WTC11 (cell line): Measurements from ENCODE around the gene JAKMIP1. TPM values are rescaled to one million over a fixed set of nuclear protein-coding genes. Genes with fewer than 3 reads are reported as not detected.

Experiments
- ATAC-seq: fragments of 200-7000 bp; cut with Tn5 transposase; 2 replicates; pipeline ENCODE4 v1.10.0; 2021; ENCODE audit warnings: mild to moderate bottlenecking, moderate library complexity
- Bru-seq: library from RNA; stranded (reverse); fragments of 400-500 nt; gene quantifications from one replicate; lab custom pipeline; 2021; lab: Mats Ljungman, UMichigan
- CTCF ChIA-PET: fragments of 300-600 bp; sonication (Branson Sonifier 250); formaldehyde crosslinking; loops from one replicate; lab custom pipeline; 2021; ENCODE audit warnings: antibody characterized with exemption; lab: Charles Lee
- POLR2A ChIA-PET: fragments of 350-600 bp; sonication (Branson Sonifier 250); formaldehyde crosslinking; loops from one replicate; lab custom pipeline; 2021; ENCODE audit warnings: antibody characterized with exemption; lab: Charles Lee
- DNase-seq: peaks from one replicate; pipeline ENCODE4 v3.0.0; 2021; ENCODE audit warnings: low spot score
- H3K27ac Mint-ChIP-seq: 2 replicates; pipeline ENCODE4 v1.8.0; 2021; ENCODE audit warnings: mixed read lengths
- H3K27me3 Mint-ChIP-seq: 2 replicates; pipeline ENCODE4 v1.8.0; 2021; ENCODE audit warnings: low read depth, mild to moderate bottlenecking, moderate library complexity, mixed read lengths
- H3K36me3 Mint-ChIP-seq: 2 replicates; pipeline ENCODE4 v1.8.0; 2021; ENCODE audit warnings: mixed read lengths
- H3K4me1 Mint-ChIP-seq: 2 replicates; pipeline ENCODE4 v1.8.0; 2022; ENCODE audit warnings: mixed read lengths
- H3K4me3 Mint-ChIP-seq: 2 replicates; pipeline ENCODE4 v1.8.0; 2021; ENCODE audit warnings: mild to moderate bottlenecking, moderate library complexity, mixed read lengths
- H3K9me3 Mint-ChIP-seq: 2 replicates; pipeline ENCODE4 v1.8.0; 2021; ENCODE audit warnings: mixed read lengths
- CBFB ChIP-seq: sonication (generic); formaldehyde crosslinking; IDR thresholded peaks from 2 replicates; pipeline ENCODE4 v1.8.1; 2022; ENCODE audit warnings: mild to moderate bottlenecking, low read depth, missing genetic modification reagents
- CREB1 ChIP-seq: sonication (generic); formaldehyde crosslinking; IDR thresholded peaks from 2 replicates; pipeline ENCODE4 v1.8.0; 2023; ENCODE audit warnings: mild to moderate bottlenecking, missing genetic modification reagents
- CREM ChIP-seq: sonication (generic); formaldehyde crosslinking; IDR thresholded peaks from 2 replicates; pipeline ENCODE4 v1.8.1; 2022; ENCODE audit warnings: mild to moderate bottlenecking, missing genetic modification reagents, moderate library complexity
- ELF4 ChIP-seq: sonication (generic); formaldehyde crosslinking; IDR thresholded peaks from 2 replicates; pipeline ENCODE4 v1.8.1; 2022; ENCODE audit warnings: low read depth, mild to moderate bottlenecking, moderate library complexity, missing genetic modification reagents
- FOXK1 ChIP-seq: sonication (generic); formaldehyde crosslinking; IDR thresholded peaks from 2 replicates; pipeline ENCODE4 v1.8.0; 2022; ENCODE audit warnings: mild to moderate bottlenecking, moderate library complexity, missing genetic modification reagents
- NFYB ChIP-seq: sonication (generic); formaldehyde crosslinking; conservative IDR thresholded peaks from 2 replicates; pipeline ENCODE4 v1.8.0; 2022; ENCODE audit warnings: low read depth, missing genetic modification reagents
- NR1H2 ChIP-seq: sonication (generic); formaldehyde crosslinking; IDR thresholded peaks from 2 replicates; pipeline ENCODE4 v1.9.0; 2021; ENCODE audit warnings: mild to moderate bottlenecking, moderate library complexity, missing genetic modification reagents
- OVOL2 ChIP-seq: fragments of 250-450 bp; sonication (Bioruptor Pico); IDR thresholded peaks from 2 replicates; pipeline ENCODE4 v1.9.0; 2021; ENCODE audit warnings: mild to moderate bottlenecking, borderline replicate concordance
- TEAD4 ChIP-seq: sonication (generic); formaldehyde crosslinking; IDR thresholded peaks from 2 replicates; pipeline ENCODE4 v1.8.0; 2022; ENCODE audit warnings: mild to moderate bottlenecking, missing genetic modification reagents
- TP53 ChIP-seq: sonication (generic); formaldehyde crosslinking; IDR thresholded peaks from 2 replicates; pipeline ENCODE4 v1.8.1; 2023; ENCODE audit warnings: mild to moderate bottlenecking, missing genetic modification reagents
- ZNF317 ChIP-seq: sonication (generic); formaldehyde crosslinking; IDR thresholded peaks from 2 replicates; pipeline ENCODE4 v1.8.1; 2023; ENCODE audit warnings: low read depth, mild to moderate bottlenecking, moderate library complexity, missing genetic modification reagents, borderline replicate concordance
- long read RNA-seq, 3 experiments: library from RNA in 1 of 3; library from capped mRNA in 1 of 3; library from polyadenylated mRNA in 1 of 3; unstranded in 2 of 3; stranded (forward) in 1 of 3; transcript quantifications; one replicate each; pipeline ENCODE4 v2.0.0, GENCODE V29; 2021
- total RNA-seq: library from RNA; stranded (reverse); gene quantifications from 3 replicates; pipeline ENCODE4 v1.2.3, GENCODE V29; 2021
- TF ChIP-seq, protein P1 (sequence below): sonication (generic); formaldehyde crosslinking; IDR thresholded peaks from 2 replicates; pipeline ENCODE4 v1.8.1; 2023; ENCODE audit warnings: mild to moderate bottlenecking, moderate library complexity, missing genetic modification reagents
- TF ChIP-seq, protein P2 (sequence below): sonication (generic); formaldehyde crosslinking; IDR thresholded peaks from 2 replicates; pipeline ENCODE4 v1.8.1; 2023; ENCODE audit warnings: mild to moderate bottlenecking, missing genetic modification reagents, moderate library complexity
- TF ChIP-seq, protein P3 (sequence below): fragments of 250-450 bp; sonication (Bioruptor Pico); IDR thresholded peaks from 2 replicates; pipeline ENCODE4 v1.9.0; 2021; ENCODE audit warnings: mild to moderate bottlenecking, borderline replicate concordance
- TF ChIP-seq, protein P4 (sequence below): fragments of 250-450 bp; sonication (Bioruptor Pico); IDR thresholded peaks from 2 replicates; pipeline ENCODE4 v1.9.0; 2021; ENCODE audit warnings: mild to moderate bottlenecking
- TF ChIP-seq, protein P5 (sequence below): sonication (generic); formaldehyde crosslinking; IDR thresholded peaks from 2 replicates; pipeline ENCODE4 v1.8.1; 2022; ENCODE audit warnings: mild to moderate bottlenecking, moderate library complexity, missing genetic modification reagents

Gene JAKMIP1
- total RNA-seq (4.0 to 5.6 TPM (median 5.4 TPM) in 3 replicates), Bru-seq, nascent RNA (percentile 62 among the genes with signal in this experiment)
- long read RNA-seq, experiment 1, transcript JAKMIP1-201 (13 exons, 2,585 nt) = major isoform, 9 of 15 reads
- long read RNA-seq, experiment 1, partial matches to known transcripts = 0 of 15 reads
- long read RNA-seq, experiment 1, other reads (novel, unspliced or antisense) = 6 of 15 reads
- long read RNA-seq, experiment 2, partial matches to known transcripts = 3 of 6 reads
- long read RNA-seq, experiment 2, other reads (novel, unspliced or antisense) = 2 of 6 reads
- long read RNA-seq, experiment 3 = 0 reads

DNA sequence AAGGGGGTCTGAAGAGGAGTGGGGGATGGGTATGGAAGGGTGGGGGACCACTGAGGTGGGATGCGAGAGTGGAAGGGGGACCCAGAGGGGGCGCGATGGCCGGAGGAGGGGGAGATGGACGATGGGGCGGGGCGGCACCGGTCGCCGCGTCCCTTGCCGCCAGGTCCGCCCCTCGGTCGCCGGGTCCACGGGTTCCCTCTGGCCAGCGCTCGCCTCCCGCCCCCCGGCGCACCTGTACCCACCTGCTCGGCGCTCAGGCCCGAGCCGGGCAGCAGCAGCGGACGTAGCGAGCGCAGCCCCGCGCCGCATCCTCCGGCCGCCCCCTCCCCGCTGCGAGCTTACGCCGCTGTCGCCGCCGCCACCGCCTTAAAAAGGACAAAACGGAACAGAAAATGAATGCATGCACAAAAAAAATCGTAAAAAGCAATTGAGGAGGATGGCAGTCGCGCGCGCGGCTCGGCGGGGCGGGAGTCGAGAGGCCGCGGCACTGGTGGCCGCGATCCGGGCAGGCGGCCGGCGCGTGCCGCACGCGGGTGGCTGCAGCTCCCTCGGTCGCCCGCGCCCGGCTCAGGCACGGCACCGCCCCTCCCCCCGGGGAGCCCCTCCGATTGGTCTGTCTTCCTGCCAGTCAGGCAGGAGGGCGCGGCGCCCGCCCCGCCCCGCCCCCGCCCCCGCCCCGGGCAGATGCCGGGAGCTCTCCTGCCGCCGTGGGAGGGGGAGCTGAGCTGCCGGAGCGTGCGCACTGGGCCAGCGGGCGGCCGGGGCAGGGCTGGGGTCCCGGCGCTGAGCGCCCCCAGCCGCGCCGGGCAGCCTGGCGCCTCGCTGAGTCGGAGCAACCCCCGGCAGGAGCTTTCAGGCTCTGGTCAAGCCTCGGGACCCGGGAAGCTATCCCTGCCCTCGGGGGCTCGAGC, at the start of gene JAKMIP1:
JAKMIP1 (minus strand) TSS at position 539 of the 911 bp plus-strand sequence. CDS start 87,699 bp downstream, outside the sequence.
- CTCF ChIA-PET = interaction anchor here (0.6 to 2.8 kb wide), 15 partner anchors 9 to 728 kb away, joined by 3 to 22 read pairs (median 5); no protein-coding TSS in a partner anchor
- H3K27ac Mint-ChIP-seq = no peak within 1 kb of the TSS
- peaks cover 37% of the 10 kb centered on the region for H3K4me1 Mint-ChIP-seq
- TF ChIP-seq, protein P1, sequence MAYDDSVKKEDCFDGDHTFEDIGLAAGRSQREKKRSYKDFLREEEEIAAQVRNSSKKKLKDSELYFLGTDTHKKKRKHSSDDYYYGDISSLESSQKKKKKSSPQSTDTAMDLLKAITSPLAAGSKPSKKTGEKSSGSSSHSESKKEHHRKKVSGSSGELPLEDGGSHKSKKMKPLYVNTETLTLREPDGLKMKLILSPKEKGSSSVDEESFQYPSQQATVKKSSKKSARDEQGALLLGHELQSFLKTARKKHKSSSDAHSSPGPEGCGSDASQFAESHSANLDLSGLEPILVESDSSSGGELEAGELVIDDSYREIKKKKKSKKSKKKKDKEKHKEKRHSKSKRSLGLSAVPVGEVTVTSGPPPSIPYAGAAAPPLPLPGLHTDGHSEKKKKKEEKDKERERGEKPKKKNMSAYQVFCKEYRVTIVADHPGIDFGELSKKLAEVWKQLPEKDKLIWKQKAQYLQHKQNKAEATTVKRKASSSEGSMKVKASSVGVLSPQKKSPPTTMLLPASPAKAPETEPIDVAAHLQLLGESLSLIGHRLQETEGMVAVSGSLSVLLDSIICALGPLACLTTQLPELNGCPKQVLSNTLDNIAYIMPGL (CRISPR knock-in tag) = 0 out of 2 replicates have a peak, but pooled peaks have one; percentile 12
- TF ChIP-seq CREM (CRISPR knock-in tag) (no peak), NFYB (CRISPR knock-in tag) (peak; percentile 63), NR1H2 (no peak), TP53 (CRISPR knock-in tag) (peak; percentile 74; the same call in 1 of the 2 replicates)
- TF ChIP-seq, protein P2, sequence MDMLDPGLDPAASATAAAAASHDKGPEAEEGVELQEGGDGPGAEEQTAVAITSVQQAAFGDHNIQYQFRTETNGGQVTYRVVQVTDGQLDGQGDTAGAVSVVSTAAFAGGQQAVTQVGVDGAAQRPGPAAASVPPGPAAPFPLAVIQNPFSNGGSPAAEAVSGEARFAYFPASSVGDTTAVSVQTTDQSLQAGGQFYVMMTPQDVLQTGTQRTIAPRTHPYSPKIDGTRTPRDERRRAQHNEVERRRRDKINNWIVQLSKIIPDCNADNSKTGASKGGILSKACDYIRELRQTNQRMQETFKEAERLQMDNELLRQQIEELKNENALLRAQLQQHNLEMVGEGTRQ (CRISPR knock-in tag) = peak; percentile 20; the same call in 1 of the 2 replicates
- POLR2A ChIA-PET = interaction anchor here (1.2 kb wide), 1 partner anchor 10 kb away, joined by 4 read pairs; no protein-coding TSS in a partner anchor
- peak within 1 kb of the TSS; percentile 67 for H3K4me3 Mint-ChIP-seq
- DNase-seq (peak; percentile 93), ATAC-seq (peak; percentile 50)
- H3K27me3 Mint-ChIP-seq = peaks cover 41% of the 10 kb centered on the region
- H3K36me3 Mint-ChIP-seq = peaks cover 3% of the 10 kb centered on the region; the same call in 1 of the 2 replicates
- peaks cover 8% of the 10 kb centered on the region for H3K9me3 Mint-ChIP-seq

DNA sequence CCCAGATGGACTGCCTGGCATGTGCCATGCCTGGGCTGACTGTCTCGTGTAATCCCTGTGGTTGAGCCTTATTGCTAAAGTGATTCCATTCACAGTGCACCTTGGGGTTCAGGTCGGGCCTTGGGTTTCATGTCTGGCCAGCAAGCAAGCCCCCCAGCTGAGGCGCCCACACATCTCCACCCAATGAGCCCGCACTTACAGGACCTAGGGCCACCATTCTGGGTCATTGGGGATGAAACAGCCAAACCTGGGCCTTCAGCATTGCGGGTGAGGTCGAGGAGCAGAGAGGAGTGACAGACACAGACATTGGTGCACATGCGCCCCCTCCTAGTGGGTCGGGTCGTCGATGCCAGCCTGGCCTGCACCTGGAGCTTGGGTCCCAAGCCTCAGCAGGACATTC, 48.0 kb upstream of the JAKMIP1 start:
- Mint-ChIP-seq H3K9me3 (peaks cover 17% of the 10 kb centered on the region), H3K27ac (no peak overlapping the region), H3K4me3 (no peak overlapping the region), H3K36me3 (peaks cover 12% of the 10 kb centered on the region), H3K27me3 (peaks cover 24% of the 10 kb centered on the region), H3K4me1 (peaks cover 24% of the 10 kb centered on the region)
- DNase-seq = no peak
- no peak for ATAC-seq
- CTCF ChIA-PET = interaction anchor here (1.3 to 31.0 kb wide), 4 partner anchors 12 to 81 kb away, joined by 3 to 713 read pairs (median 30); partner anchors contain the start of gene JAKMIP1
- POLR2A ChIA-PET = no interaction called here
- TF ChIP-seq FOXK1 (CRISPR knock-in tag) (no peak), ELF4 (CRISPR knock-in tag) (no peak), ZNF317 (no peak), CREB1 (CRISPR knock-in tag) (no peak), OVOL2 (no peak), TP53 (CRISPR knock-in tag) (no peak), TEAD4 (CRISPR knock-in tag) (no peak), CBFB (CRISPR knock-in tag) (no peak)
- TF ChIP-seq, protein P3, sequence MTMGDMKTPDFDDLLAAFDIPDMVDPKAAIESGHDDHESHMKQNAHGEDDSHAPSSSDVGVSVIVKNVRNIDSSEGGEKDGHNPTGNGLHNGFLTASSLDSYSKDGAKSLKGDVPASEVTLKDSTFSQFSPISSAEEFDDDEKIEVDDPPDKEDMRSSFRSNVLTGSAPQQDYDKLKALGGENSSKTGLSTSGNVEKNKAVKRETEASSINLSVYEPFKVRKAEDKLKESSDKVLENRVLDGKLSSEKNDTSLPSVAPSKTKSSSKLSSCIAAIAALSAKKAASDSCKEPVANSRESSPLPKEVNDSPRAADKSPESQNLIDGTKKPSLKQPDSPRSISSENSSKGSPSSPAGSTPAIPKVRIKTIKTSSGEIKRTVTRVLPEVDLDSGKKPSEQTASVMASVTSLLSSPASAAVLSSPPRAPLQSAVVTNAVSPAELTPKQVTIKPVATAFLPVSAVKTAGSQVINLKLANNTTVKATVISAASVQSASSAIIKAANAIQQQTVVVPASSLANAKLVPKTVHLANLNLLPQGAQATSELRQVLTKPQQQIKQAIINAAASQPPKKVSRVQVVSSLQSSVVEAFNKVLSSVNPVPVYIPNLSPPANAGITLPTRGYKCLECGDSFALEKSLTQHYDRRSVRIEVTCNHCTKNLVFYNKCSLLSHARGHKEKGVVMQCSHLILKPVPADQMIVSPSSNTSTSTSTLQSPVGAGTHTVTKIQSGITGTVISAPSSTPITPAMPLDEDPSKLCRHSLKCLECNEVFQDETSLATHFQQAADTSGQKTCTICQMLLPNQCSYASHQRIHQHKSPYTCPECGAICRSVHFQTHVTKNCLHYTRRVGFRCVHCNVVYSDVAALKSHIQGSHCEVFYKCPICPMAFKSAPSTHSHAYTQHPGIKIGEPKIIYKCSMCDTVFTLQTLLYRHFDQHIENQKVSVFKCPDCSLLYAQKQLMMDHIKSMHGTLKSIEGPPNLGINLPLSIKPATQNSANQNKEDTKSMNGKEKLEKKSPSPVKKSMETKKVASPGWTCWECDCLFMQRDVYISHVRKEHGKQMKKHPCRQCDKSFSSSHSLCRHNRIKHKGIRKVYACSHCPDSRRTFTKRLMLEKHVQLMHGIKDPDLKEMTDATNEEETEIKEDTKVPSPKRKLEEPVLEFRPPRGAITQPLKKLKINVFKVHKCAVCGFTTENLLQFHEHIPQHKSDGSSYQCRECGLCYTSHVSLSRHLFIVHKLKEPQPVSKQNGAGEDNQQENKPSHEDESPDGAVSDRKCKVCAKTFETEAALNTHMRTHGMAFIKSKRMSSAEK (CRISPR knock-in tag) = no peak
- TF ChIP-seq, protein P4, sequence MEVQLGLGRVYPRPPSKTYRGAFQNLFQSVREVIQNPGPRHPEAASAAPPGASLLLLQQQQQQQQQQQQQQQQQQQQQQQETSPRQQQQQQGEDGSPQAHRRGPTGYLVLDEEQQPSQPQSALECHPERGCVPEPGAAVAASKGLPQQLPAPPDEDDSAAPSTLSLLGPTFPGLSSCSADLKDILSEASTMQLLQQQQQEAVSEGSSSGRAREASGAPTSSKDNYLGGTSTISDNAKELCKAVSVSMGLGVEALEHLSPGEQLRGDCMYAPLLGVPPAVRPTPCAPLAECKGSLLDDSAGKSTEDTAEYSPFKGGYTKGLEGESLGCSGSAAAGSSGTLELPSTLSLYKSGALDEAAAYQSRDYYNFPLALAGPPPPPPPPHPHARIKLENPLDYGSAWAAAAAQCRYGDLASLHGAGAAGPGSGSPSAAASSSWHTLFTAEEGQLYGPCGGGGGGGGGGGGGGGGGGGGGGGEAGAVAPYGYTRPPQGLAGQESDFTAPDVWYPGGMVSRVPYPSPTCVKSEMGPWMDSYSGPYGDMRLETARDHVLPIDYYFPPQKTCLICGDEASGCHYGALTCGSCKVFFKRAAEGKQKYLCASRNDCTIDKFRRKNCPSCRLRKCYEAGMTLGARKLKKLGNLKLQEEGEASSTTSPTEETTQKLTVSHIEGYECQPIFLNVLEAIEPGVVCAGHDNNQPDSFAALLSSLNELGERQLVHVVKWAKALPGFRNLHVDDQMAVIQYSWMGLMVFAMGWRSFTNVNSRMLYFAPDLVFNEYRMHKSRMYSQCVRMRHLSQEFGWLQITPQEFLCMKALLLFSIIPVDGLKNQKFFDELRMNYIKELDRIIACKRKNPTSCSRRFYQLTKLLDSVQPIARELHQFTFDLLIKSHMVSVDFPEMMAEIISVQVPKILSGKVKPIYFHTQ (CRISPR knock-in tag) = no peak
- TF ChIP-seq, protein P2 (CRISPR knock-in tag) = no peak
- TF ChIP-seq, protein P5, sequence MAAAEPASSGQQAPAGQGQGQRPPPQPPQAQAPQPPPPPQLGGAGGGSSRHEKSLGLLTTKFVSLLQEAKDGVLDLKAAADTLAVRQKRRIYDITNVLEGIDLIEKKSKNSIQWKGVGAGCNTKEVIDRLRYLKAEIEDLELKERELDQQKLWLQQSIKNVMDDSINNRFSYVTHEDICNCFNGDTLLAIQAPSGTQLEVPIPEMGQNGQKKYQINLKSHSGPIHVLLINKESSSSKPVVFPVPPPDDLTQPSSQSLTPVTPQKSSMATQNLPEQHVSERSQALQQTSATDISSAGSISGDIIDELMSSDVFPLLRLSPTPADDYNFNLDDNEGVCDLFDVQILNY (CRISPR knock-in tag) = no peak
